ENCODE results near the gene MTERF2.

Gene MTERF2

DNA sequence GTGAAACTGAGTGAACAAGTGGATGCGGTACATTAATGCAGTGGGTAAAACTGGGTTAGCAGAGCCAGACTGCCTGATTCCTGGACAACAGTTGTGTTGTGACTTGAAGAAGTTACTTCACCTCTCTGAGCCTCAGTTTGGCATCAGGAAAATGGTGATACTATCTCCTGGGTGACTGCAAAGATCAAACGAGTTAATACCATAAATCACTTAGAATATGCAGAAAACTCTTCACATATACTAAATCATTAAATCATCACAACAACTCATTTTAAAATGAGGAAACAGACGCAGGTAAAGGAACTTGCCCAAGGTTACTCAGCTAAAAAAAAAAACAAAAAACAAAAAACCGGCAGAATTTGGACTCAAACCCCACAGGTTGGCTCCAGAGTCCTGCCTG, 811 bp downstream of the MTERF2 start:
- peaks cover 11 to 34% of the 10 kb centered on the region in 2 experiments for H3K36me3 ChIP-seq (ENCODE audit: control insufficient read depth in 2 of 2, insufficient read depth in 1 of 2, low read length in 2 of 2)
- H3K9me3 ChIP-seq (ENCODE audit: control insufficient read depth, insufficient read depth, low read depth, low read length): no peaks in the 10 kb centered on the region
- H3K27ac ChIP-seq (ENCODE audit: extremely low read depth, low read depth, low read length): no peak overlapping the region
- ChIA-PET POLR2A (interaction anchor here (0.6 to 2.0 kb wide), 8 partner anchors 9 to 629 kb away, joined by 3 to 34 read pairs (median 4); partner anchors contain the start of gene TMEM263), CTCF (interaction anchor here (1.1 to 1.6 kb wide), 2 partner anchors 8 to 106 kb away, joined by 5 read pairs; no protein-coding TSS in a partner anchor)
- peak overlapping the region; percentile 89 for H3K4me3 ChIP-seq (ENCODE audit: low read depth, low read length)
- TF ChIP-seq ZNF449 (tag by site-specific recombination; IDR thresholded peaks at IDR 0.05) (no peak), KLF10 (tag by site-specific recombination; IDR thresholded peaks at IDR 0.05) (no peak), ZNF350 (tag by site-specific recombination; IDR thresholded peaks at IDR 0.05) (no peak), ZNF274 (IDR thresholded peaks at IDR 0.05; ENCODE audit: low read length) (no peak), ZNF274 (tag by site-specific recombination; IDR thresholded peaks at IDR 0.05; ENCODE audit: borderline replicate concordance) (no peak), ZNF548 (tag by site-specific recombination; IDR thresholded peaks at IDR 0.05) (no peak), ZNF2 (tag by site-specific recombination; IDR thresholded peaks at IDR 0.05) (no peak)
- TF ChIP-seq, protein P1, sequence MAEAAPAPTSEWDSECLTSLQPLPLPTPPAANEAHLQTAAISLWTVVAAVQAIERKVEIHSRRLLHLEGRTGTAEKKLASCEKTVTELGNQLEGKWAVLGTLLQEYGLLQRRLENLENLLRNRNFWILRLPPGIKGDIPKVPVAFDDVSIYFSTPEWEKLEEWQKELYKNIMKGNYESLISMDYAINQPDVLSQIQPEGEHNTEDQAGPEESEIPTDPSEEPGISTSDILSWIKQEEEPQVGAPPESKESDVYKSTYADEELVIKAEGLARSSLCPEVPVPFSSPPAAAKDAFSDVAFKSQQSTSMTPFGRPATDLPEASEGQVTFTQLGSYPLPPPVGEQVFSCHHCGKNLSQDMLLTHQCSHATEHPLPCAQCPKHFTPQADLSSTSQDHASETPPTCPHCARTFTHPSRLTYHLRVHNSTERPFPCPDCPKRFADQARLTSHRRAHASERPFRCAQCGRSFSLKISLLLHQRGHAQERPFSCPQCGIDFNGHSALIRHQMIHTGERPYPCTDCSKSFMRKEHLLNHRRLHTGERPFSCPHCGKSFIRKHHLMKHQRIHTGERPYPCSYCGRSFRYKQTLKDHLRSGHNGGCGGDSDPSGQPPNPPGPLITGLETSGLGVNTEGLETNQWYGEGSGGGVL (tag by site-specific recombination; IDR thresholded peaks at IDR 0.05): no peak
- TF ChIP-seq, protein P2, sequence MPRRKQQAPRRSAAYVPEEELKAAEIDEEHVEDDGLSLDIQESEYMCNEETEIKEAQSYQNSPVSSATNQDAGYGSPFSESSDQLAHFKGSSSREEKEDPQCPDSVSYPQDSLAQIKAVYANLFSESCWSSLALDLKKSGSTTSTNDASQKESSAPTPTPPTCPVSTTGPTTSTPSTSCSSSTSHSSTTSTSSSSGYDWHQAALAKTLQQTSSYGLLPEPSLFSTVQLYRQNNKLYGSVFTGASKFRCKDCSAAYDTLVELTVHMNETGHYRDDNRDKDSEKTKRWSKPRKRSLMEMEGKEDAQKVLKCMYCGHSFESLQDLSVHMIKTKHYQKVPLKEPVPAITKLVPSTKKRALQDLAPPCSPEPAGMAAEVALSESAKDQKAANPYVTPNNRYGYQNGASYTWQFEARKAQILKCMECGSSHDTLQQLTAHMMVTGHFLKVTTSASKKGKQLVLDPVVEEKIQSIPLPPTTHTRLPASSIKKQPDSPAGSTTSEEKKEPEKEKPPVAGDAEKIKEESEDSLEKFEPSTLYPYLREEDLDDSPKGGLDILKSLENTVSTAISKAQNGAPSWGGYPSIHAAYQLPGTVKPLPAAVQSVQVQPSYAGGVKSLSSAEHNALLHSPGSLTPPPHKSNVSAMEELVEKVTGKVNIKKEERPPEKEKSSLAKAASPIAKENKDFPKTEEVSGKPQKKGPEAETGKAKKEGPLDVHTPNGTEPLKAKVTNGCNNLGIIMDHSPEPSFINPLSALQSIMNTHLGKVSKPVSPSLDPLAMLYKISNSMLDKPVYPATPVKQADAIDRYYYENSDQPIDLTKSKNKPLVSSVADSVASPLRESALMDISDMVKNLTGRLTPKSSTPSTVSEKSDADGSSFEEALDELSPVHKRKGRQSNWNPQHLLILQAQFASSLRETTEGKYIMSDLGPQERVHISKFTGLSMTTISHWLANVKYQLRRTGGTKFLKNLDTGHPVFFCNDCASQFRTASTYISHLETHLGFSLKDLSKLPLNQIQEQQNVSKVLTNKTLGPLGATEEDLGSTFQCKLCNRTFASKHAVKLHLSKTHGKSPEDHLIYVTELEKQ (tag by site-specific recombination; IDR thresholded peaks at IDR 0.05; ENCODE audit: borderline replicate concordance): no peak
- TF ChIP-seq, protein P3, sequence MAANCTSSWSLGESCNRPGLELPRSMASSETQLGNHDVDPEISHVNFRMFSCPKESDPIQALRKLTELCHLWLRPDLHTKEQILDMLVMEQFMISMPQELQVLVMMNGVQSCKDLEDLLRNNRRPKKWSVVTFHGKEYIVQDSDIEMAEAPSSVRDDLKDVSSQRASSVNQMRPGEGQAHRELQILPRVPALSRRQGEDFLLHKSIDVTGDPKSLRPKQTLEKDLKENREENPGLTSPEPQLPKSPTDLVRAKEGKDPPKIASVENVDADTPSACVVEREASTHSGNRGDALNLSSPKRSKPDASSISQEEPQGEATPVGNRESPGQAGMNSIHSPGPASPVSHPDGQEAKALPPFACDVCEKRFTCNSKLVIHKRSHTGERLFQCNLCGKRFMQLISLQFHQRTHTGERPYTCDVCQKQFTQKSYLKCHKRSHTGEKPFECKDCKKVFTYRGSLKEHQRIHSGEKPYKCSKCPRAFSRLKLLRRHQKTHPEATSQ (tag by site-specific recombination; IDR thresholded peaks at IDR 0.05): no peak
- H3K4me1 ChIP-seq (ENCODE audit: control insufficient read depth, insufficient read depth, low read length): no peaks in the 10 kb centered on the region

DNA sequence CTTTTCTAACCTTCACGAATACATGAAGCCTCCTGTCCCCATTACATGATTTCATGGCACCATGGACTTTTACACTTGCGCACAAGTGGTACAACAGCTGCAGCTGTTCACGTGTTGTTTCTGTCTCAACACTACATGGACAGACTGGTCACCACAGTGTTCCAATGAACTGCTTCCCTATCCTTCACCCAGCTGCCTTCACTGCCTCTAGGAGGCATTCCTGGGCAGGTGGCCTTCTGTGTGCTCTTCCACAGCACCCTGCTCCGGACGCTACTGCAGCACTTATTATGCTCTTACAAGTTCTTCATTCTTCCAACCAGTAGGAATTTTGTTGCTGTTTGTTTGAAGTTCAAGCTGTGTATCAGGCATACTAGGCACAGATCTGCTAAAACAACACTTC, 1.5 kb downstream of the MTERF2 start:
- Histone ChIP-seq H3K36me3 (ENCODE audit: control insufficient read depth in 2 of 2, insufficient read depth in 1 of 2, low read length in 2 of 2) (peaks cover 11 to 34% of the 10 kb centered on the region in 2 experiments), H3K4me3 (ENCODE audit: low read depth, low read length) (no peak overlapping the region), H3K4me1 (ENCODE audit: control insufficient read depth, insufficient read depth, low read length) (no peaks in the 10 kb centered on the region), H3K27ac (ENCODE audit: extremely low read depth, low read depth, low read length) (no peak overlapping the region), H3K9me3 (ENCODE audit: control insufficient read depth, insufficient read depth, low read depth, low read length) (no peaks in the 10 kb centered on the region)
- ChIA-PET POLR2A (no interaction called here), CTCF (interaction anchor here (1.2 kb wide), 1 partner anchor 9 kb away, joined by 3 read pairs; no protein-coding TSS in a partner anchor)
- TF ChIP-seq ZNF132 (tag by site-specific recombination; IDR thresholded peaks at IDR 0.05; ENCODE audit: borderline replicate concordance) (no peak), ZNF350 (tag by site-specific recombination; IDR thresholded peaks at IDR 0.05) (no peak), ZNF354C (tag by site-specific recombination; IDR thresholded peaks at IDR 0.05; ENCODE audit: borderline replicate concordance, low read depth) (no peak), HOXD13 (CRISPR knock-in tag; IDR thresholded peaks at IDR 0.05; ENCODE audit: borderline replicate concordance) (no peak), ZNF555 (tag by site-specific recombination; conservative IDR thresholded peaks at IDR 0.05) (no peak), SP2 (tag by site-specific recombination; IDR thresholded peaks at IDR 0.05) (no peak), ZNF404 (tag by site-specific recombination; IDR thresholded peaks at IDR 0.05) (no peak), ZNF324 (tag by site-specific recombination; IDR thresholded peaks at IDR 0.05) (no peak), ZNF140 (tag by site-specific recombination; IDR thresholded peaks at IDR 0.05) (no peak)
- TF ChIP-seq, protein P4, sequence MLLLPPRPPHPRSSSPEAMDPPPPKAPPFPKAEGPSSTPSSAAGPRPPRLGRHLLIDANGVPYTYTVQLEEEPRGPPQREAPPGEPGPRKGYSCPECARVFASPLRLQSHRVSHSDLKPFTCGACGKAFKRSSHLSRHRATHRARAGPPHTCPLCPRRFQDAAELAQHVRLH (tag by site-specific recombination; IDR thresholded peaks at IDR 0.05): no peak
- TF ChIP-seq, protein P5, sequence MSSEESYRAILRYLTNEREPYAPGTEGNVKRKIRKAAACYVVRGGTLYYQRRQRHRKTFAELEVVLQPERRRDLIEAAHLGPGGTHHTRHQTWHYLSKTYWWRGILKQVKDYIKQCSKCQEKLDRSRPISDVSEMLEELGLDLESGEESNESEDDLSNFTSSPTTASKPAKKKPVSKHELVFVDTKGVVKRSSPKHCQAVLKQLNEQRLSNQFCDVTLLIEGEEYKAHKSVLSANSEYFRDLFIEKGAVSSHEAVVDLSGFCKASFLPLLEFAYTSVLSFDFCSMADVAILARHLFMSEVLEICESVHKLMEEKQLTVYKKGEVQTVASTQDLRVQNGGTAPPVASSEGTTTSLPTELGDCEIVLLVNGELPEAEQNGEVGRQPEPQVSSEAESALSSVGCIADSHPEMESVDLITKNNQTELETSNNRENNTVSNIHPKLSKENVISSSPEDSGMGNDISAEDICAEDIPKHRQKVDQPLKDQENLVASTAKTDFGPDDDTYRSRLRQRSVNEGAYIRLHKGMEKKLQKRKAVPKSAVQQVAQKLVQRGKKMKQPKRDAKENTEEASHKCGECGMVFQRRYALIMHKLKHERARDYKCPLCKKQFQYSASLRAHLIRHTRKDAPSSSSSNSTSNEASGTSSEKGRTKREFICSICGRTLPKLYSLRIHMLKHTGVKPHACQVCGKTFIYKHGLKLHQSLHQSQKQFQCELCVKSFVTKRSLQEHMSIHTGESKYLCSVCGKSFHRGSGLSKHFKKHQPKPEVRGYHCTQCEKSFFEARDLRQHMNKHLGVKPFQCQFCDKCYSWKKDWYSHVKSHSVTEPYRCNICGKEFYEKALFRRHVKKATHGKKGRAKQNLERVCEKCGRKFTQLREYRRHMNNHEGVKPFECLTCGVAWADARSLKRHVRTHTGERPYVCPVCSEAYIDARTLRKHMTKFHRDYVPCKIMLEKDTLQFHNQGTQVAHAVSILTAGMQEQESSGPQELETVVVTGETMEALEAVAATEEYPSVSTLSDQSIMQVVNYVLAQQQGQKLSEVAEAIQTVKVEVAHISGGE (tag by site-specific recombination; conservative IDR thresholded peaks at IDR 0.05; ENCODE audit: low read depth): no peak
- TF ChIP-seq, protein P6, sequence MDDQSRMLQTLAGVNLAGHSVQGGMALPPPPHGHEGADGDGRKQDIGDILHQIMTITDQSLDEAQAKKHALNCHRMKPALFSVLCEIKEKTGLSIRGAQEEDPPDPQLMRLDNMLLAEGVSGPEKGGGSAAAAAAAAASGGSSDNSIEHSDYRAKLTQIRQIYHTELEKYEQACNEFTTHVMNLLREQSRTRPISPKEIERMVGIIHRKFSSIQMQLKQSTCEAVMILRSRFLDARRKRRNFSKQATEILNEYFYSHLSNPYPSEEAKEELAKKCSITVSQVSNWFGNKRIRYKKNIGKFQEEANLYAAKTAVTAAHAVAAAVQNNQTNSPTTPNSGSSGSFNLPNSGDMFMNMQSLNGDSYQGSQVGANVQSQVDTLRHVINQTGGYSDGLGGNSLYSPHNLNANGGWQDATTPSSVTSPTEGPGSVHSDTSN (CRISPR knock-in tag; IDR thresholded peaks at IDR 0.05): no peak

All from HEK293 (cell line).